Stimulated activated CD4-positive, alpha-beta T cell treated with anti-CD3 and anti-CD28 coated beads, Interleukin-4, amount 100 ng/mL, for 24 hours (primary cell): ENCODE measurements around the gene SLC26A6.

ENCODE experiments used
- DNase-seq: peaks from one replicate; pipeline ENCODE4 v3.0.0-alpha.2; 2020

SLC26A6 gene

GRCh38 chr3:48630833-48631232, 4.4 kb downstream of the SLC26A6 start:
- DNase-seq: no peak

- DNase-seq: no peak
Observed at GRCh38 chr3:48630407-48630806, 4.9 kb downstream of the SLC26A6 start.

DNA sequence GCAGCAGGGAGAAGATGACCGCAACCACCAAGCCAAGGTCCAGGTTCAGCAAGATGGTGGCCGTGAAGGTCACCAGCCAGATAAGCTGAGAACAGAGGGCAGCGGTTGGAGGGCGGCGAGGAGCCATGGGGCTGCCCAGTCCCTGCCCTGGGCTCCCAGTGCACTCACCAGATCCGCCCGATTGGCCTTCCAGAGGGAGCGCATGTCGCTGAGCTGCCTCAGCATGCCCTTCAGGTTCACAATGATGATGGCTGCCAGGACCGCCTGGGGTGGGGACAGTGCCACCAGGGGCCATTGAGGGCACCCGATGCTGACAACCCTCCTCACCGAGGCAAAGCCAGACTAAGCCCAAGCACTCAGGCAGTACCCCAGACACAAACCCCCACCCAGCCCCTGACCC, 5.4 kb downstream of the SLC26A6 start:
- DNase-seq: no peak

DNA sequence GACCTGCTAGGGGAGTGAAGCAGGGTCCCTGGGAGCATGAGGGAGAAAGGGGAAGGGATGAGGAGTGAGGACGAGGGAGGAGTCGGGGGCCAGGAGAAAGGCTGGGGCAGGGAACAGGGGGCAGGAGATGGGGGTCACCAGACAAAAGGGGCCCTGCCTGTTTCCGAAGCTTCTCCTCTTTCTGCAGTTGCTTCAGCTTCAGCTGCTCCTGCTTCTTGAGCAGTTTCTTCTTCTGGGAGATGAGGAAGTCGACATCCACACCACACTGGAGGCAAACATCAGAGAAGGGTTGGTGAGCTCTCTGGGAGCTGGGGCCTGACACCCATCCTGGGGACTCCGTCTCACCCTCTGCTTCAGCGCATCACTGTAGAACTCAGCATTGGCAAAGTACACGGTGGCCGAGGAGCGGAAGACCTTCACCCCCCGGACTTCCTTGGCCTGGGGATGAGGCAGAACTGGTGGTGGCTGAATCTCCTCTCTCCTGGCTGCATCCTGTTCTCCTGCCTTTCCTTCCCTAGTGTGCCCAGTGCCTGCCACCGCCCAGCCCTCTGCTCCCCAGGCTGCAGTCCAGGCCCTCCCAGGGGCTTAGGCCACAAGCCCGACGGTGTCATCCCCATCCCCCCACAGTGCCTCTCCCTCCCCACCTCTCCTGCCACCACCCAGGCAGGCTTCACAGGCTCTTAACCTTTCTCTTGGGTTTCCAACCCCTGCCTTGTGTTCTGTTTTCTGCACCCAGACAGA, 6.8 kb downstream of the SLC26A6 start:
- DNase-seq: no peak

GRCh38 chr3:48625600-48625999, 9.7 kb downstream of the SLC26A6 start:
- no peak for DNase-seq

- DNase-seq: no peak
Observed at GRCh38 chr3:48624767-48625166, 10.5 kb downstream of the SLC26A6 start.

GRCh38 chr3:48623851-48624547, 11.3 kb downstream of the SLC26A6 start:
- no peak for DNase-seq

DNA sequence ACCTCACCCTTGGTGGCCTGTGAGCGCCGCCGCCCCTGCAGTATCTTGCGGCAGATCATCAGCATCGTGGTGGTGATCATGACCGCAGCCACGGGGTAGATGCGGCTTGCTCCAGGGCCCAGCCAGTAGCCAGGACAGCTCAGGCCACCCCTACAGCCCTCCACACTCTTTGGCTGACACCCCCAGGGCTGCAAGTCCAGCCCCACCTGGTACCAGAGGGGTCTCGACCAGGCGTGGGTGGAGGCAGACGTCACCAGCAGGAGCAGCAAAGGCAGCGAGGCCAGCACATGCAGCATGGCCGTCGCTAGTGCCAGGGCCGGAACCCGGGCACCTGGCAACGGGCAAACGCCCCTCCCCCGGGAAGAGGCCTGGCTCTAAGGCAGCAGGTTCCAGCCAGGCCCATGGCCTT, 13.8 kb downstream of the SLC26A6 start, which contains the start of gene TMEM89:
TSS of gene TMEM89 (minus strand) at position 309 of the 409 bp plus-strand sequence. CDS start at position 296, 13 bp downstream.
- no peak for DNase-seq

- no peak for DNase-seq
Observed at GRCh38 chr3:48619541-48620524, 15.4 kb downstream of the SLC26A6 start.

DNA sequence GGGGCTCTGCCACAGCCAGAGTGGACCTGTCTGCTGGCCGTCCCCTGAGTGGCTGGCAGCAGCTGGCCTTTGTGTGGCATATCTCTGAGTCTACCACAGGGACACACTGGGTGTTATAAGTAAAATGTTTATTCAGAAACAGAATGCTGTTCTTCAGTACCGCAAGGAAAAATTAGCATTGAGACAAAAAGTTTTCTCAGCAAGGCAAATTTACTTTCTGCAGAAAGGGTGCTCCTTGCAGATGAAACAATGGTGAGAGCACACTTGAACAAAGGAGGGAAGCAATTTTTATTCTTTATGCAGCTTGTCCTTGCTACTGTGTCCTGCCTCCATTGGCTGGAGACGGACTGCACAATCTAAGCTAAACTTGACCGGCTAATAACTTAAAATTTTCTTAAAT, 17.7 kb downstream of the SLC26A6 start:
- DNase-seq: no peak

GRCh38 chr3:48614044-48614443, 21.2 kb downstream of the SLC26A6 start:
- no peak for DNase-seq

DNA sequence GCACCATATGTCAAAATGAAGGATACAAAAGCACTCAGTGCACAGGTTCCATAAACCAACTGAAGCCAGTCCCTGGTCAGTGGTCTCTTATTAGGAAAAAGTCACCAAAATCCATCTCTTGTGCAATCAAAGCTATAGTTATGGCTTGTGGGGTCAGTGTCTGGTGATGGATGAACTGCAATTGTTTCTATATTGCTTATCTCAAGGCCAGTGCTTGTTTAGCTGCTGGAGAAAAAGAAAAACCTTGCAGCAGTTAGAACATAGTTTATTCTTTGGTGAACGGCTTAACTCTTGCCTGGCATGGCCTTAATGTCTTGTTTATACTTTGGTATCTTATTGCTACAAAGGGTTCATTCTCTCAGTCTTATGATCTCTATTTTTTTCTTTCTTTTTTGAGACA, 23.0 kb downstream of the SLC26A6 start:
- DNase-seq: no peak

GRCh38 chr3:48609088-48610005, 25.9 kb downstream of the SLC26A6 start, which contains the start of gene UQCRC1:
TSS of gene UQCRC1 (minus strand) at chr3:48609646. CDS start at chr3:48609620, 26 bp downstream.
- DNase-seq: peak; percentile 92

GRCh38 chr3:48607519-48607918, 27.7 kb downstream of the SLC26A6 start:
- no peak for DNase-seq

GRCh38 chr3:48601622-48601994, 33.7 kb downstream of the SLC26A6 start:
- DNase-seq: no peak

- no peak for DNase-seq
Observed at GRCh38 chr3:48600711-48601621, 34.3 kb downstream of the SLC26A6 start.

- DNase-seq: no peak
Observed at GRCh38 chr3:48599509-48600285, 35.6 kb downstream of the SLC26A6 start.

DNA sequence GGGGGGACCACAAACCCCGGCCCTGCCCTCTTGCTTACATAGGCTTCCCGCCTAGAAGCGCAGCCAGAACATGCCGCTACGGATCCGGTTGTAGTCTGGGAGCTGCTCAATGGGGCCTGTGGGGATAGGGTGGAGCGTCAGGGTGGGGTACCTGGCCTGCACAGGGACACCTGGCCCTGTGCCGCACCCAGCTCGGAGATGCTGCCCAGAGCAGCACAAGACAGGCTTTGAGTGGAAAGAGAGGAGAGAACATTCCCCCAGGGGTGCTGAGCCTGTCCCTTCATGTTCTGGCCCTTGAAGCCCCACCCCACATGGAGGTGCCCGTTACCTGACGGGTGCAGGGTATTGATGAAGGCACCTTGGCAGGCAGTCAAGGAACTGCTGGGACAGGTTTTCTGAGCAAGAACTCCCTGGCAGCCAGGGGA, 36.2 kb downstream of the SLC26A6 start:
- DNase-seq: no peak

DNA sequence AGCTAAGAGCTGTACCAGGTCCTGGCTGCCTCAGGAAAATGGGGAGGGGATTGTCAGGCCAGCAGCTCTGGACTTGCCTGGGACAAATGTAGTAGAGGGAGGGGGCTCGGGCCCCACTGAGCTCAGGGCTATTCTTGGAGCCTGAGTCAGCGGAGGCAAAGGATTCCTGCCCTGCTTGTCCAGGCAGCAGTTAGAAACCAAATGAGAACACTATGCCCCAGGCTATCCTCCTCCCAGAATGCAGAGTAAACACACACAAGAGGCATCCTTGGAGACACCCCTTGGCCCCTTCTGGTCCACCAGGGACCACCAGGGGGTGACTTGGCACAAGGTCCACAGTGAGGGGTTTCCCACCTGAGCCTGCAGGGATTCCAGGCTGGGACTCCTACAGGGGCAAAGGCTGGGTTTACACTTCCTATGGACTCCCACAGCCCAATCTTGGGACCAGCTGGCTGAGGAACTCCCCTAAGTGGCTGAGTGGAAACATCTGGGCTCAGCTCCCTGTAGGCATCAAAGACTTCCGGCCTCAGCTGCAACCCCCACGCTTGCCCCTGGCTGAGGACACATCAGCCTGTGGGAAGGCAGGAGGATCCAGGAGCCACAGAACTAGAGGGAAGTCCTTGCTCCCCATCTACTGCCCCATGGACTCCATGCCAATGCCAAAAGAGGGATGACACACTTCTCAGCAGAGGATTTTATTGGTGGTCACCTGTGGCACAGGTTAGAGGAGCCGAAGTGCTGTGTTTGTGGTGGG, 36.8 kb downstream of the SLC26A6 start:
- DNase-seq: no peak
